DND-41 (cell line): ENCODE data around the gene SCAMP5.

ENCODE experiments used
- ATAC-seq: fragments of 200-7000 bp; cut with Tn5 transposase; 3 replicates; pipeline ENCODE4 v1.9.1; 2021; ENCODE audit warnings: low read depth; ENCODE audit not compliant: insufficient read depth
- DNase-seq: peaks from one replicate; pipeline ENCODE4 v3.0.0-alpha.2; 2020
- H2AFZ ChIP-seq: 2 replicates; pipeline ENCODE4 v1.6.0; 2012; ENCODE audit warnings: low read depth, low read length
- H3K27ac ChIP-seq: 2 replicates; pipeline ENCODE4 v1.5.1; 2012; ENCODE audit warnings: low read length, inconsistent platforms
- H3K27me3 ChIP-seq: fragments of 200-600 bp; sonication (generic); 2 replicates; pipeline ENCODE4 v1.6.0; 2012; ENCODE audit warnings: low read length, mild to moderate bottlenecking, inconsistent platforms; ENCODE audit not compliant: insufficient read depth, poor library complexity
- H3K36me3 ChIP-seq: 2 replicates; pipeline ENCODE4 v1.5.1; 2012; ENCODE audit warnings: low read length, inconsistent platforms; ENCODE audit not compliant: insufficient read depth
- H3K4me1 ChIP-seq: 2 replicates; pipeline ENCODE4 v1.5.1; 2012; ENCODE audit warnings: mild to moderate bottlenecking, low read length; ENCODE audit not compliant: insufficient read depth
- H3K4me2 ChIP-seq: 2 replicates; pipeline ENCODE4 v1.6.0; 2012; ENCODE audit warnings: mild to moderate bottlenecking, moderate library complexity, low read length, inconsistent platforms; ENCODE audit not compliant: insufficient read depth
- H3K4me3 ChIP-seq, 2 experiments: fragments of 200-600 bp in 1 of 2; shearing (Covaris generic) in 1 of 2; 2 replicates each; pipeline ENCODE4 v1.5.1; 2012 to 2016; ENCODE audit warnings: inconsistent platforms in 2 of 2, low read length in 2 of 2, mild to moderate bottlenecking in 2 of 2, low read depth in 1 of 2, moderate library complexity in 1 of 2
- H3K79me2 ChIP-seq: 2 replicates; pipeline ENCODE4 v1.6.0; 2012; ENCODE audit warnings: low read length, inconsistent platforms; ENCODE audit not compliant: insufficient read depth
- H3K9ac ChIP-seq: 2 replicates; pipeline ENCODE4 v1.6.0; 2012; ENCODE audit warnings: low read depth, mild to moderate bottlenecking, inconsistent platforms, low read length, moderate library complexity
- H3K9me3 ChIP-seq: 2 replicates; pipeline ENCODE4 v1.5.1; 2012; ENCODE audit warnings: low read length, moderate library complexity, mild to moderate bottlenecking, inconsistent platforms; ENCODE audit not compliant: insufficient read depth, severe bottlenecking
- H4K20me1 ChIP-seq: 2 replicates; pipeline ENCODE4 v1.6.0; 2012; ENCODE audit warnings: low read length; ENCODE audit not compliant: insufficient read depth
- CTCF ChIP-seq: IDR thresholded peaks from 2 replicates; pipeline ENCODE4 v1.5.1; 2012; ENCODE audit warnings: borderline replicate concordance, low read length, moderate library complexity, mild to moderate bottlenecking; ENCODE audit not compliant: poor library complexity, severe bottlenecking; ENCODE audit errors: extremely low read depth
- EZH2 ChIP-seq: IDR thresholded peaks from 3 replicates; pipeline ENCODE4 v1.6.1; 2012; ENCODE audit warnings: borderline replicate concordance, low read depth, mild to moderate bottlenecking, moderate library complexity, low read length, inconsistent platforms; ENCODE audit not compliant: severe bottlenecking

Gene SCAMP5

GRCh38 chr15:75029378-75030022 lies 34.1 kb downstream of the SCAMP5 start:
- H2AFZ ChIP-seq = no peak overlapping the region
- peaks cover 10% of the 10 kb centered on the region for H3K4me1 ChIP-seq
- H3K4me2 ChIP-seq = no peak overlapping the region; the same call in 1 of the 2 replicates
- TF ChIP-seq EZH2 (no peak), CTCF (peak; percentile 92)
- peak; percentile 93 for ATAC-seq
- H3K27me3 ChIP-seq = no peaks in the 10 kb centered on the region
- peaks cover 12% of the 10 kb centered on the region for H4K20me1 ChIP-seq
- H3K4me3 ChIP-seq = no peak overlapping the region
- peaks cover 11% of the 10 kb centered on the region for H3K79me2 ChIP-seq
- peak overlapping the region; percentile 50; the same call in 1 of the 2 replicates for H3K27ac ChIP-seq
- H3K9me3 ChIP-seq = no peaks in the 10 kb centered on the region
- DNase-seq = peak; percentile 81
- no peak overlapping the region; the same call in 1 of the 2 replicates for H3K9ac ChIP-seq
- peaks cover 24% of the 10 kb centered on the region for H3K36me3 ChIP-seq

GRCh38 chr15:75030023-75030413 lies 34.7 kb downstream of the SCAMP5 start:
- no peak for TF ChIP-seq EZH2
- TF ChIP-seq CTCF = no peak
- peaks cover 5% of the 10 kb centered on the region; the same call in 1 of the 2 replicates for H3K4me1 ChIP-seq
- no peak for DNase-seq
- H3K4me2 ChIP-seq = no peak overlapping the region; the same call in 1 of the 2 replicates
- H3K4me3 ChIP-seq = no peak overlapping the region
- peaks cover 24% of the 10 kb centered on the region for H3K36me3 ChIP-seq
- peaks cover 6% of the 10 kb centered on the region; the same call in 1 of the 2 replicates for H3K79me2 ChIP-seq
- H3K27ac ChIP-seq = 0 out of 2 replicates have a peak overlapping the region, but pooled peaks have one; percentile 19
- ATAC-seq = no peak
- H3K9ac ChIP-seq = no peak overlapping the region
- H3K27me3 ChIP-seq = no peaks in the 10 kb centered on the region
- no peak overlapping the region for H2AFZ ChIP-seq
- peaks cover 12% of the 10 kb centered on the region for H4K20me1 ChIP-seq
- H3K9me3 ChIP-seq = no peaks in the 10 kb centered on the region

- H3K27me3 ChIP-seq = no peaks in the 10 kb centered on the region
- H3K79me2 ChIP-seq = peaks cover 2% of the 10 kb centered on the region; the same call in 1 of the 2 replicates
- H4K20me1 ChIP-seq = peaks cover 12% of the 10 kb centered on the region
- H3K4me1 ChIP-seq = peaks cover under 1% of the 10 kb centered on the region; the same call in 1 of the 2 replicates
- ATAC-seq (no peak), DNase-seq (no peak)
- H3K4me2 ChIP-seq = no peak overlapping the region
- H2AFZ ChIP-seq = no peak overlapping the region
- no peak for TF ChIP-seq CTCF
- TF ChIP-seq EZH2 = no peak
- H3K36me3 ChIP-seq = peaks cover 24% of the 10 kb centered on the region
- H3K27ac ChIP-seq = no peak overlapping the region
- no peak overlapping the region for H3K4me3 ChIP-seq
- H3K9me3 ChIP-seq = no peaks in the 10 kb centered on the region
- H3K9ac ChIP-seq = no peak overlapping the region
These were observed 35.1 kb downstream of the SCAMP5 start for GRCh38 chr15:75030424-75030823.
